Adrenal gland (tissue), 5 donors: ENCODE data around the gene PTX4.

ENCODE experiments used
- CTCF ChIP-seq, 6 experiments: fragments of 450-650 bp in 4 of 6; fragments of 200-600 bp in 2 of 6; sonication (generic) in 1 of 6; IDR thresholded peaks; 1 replicate in 5 of 6; 2 replicates in 1 of 6; pipeline versions ENCODE4 v1.5.1 to v1.8.0; 2016 to 2021; ENCODE audit warnings: antibody characterized with exemption in 6 of 6, mild to moderate bottlenecking in 2 of 6, moderate library complexity in 1 of 6
- POLR2A ChIP-seq, 2 donors: fragments of 450-650 bp; IDR thresholded peaks; one replicate each; pipeline ENCODE4 v1.6.1; 2017; ENCODE audit warnings: antibody characterized with exemption in 2 of 2, mild to moderate bottlenecking in 2 of 2, moderate library complexity in 1 of 2
- donor health status: DM: no; HTN: no; CAD: no.

- TF ChIP-seq CTCF (IDR thresholded peaks at IDR 0.05) (no peak), POLR2A (IDR thresholded peaks at IDR 0.05) (no peak)
Observed at GRCh38 chr16:1485847-1486496, 2.8 kb downstream of the PTX4 start.
